ENCODE results near the gene SENP8. TPM values are rescaled to one million over a fixed set of nuclear protein-coding genes. Genes with fewer than 3 reads are reported as not detected.

SENP8 gene
- total and polyA plus RNA-seq, 2 of the 13 experiments (the other 11 are each of a cell fraction or from before 2014, with no cell fraction given), result 2.7 to 3.0 TPM

DNA sequence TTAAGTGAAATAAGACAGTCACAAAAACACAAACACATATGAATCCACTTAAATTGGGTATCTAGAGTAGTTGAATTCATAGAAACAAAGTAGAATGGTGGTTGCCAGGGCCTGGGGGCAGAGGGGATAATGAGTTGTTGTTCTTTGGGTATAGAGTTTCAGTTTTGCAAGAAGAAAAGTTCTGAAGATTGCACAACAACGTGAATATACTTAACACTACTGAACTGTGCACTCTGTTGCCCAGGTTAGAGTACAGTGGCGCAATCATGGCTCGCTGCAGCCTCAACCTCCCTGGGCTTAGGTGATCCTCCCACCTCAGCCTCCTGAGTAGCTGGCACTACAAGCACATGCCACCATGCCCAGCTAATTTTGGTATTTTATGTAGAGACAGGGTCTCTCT, 64.5 kb downstream of the SENP8 start (continued):
- TF ChIP-seq ZNF644 (CRISPR knock-in tag; IDR thresholded peaks at IDR 0.05; ENCODE audit: low read depth) (peak; percentile 89), MIER2 (CRISPR knock-in tag; IDR thresholded peaks at IDR 0.05) (0 out of 2 replicates have a peak, but pooled peaks have one; percentile 36), JUN (CRISPR knock-in tag; IDR thresholded peaks at IDR 0.05) (no peak), ZBTB33 (CRISPR knock-in tag; IDR thresholded peaks at IDR 0.05) (peak; percentile 60; the same call in 1 of the 2 replicates), ZNF274 (CRISPR knock-in tag; IDR thresholded peaks at IDR 0.05) (no peak), CHD4 (IDR thresholded peaks at IDR 0.05; ENCODE audit: borderline replicate concordance, low read length) (peak; percentile 51; the same call in 1 of the 2 replicates), KDM1A (CRISPR knock-in tag; IDR thresholded peaks at IDR 0.05) (peak; percentile 99), ZNF280B (CRISPR knock-in tag; IDR thresholded peaks at IDR 0.05; ENCODE audit: borderline replicate concordance) (no peak), HDAC2 (CRISPR knock-in tag; IDR thresholded peaks at IDR 0.05) (peak; percentile 97), NRL (CRISPR knock-in tag; IDR thresholded peaks at IDR 0.05; ENCODE audit: borderline replicate concordance) (no peak), ZNF768 (CRISPR knock-in tag; IDR thresholded peaks at IDR 0.05) (peak; percentile 45; the same call in 1 of the 2 replicates), GLI4 (CRISPR knock-in tag; IDR thresholded peaks at IDR 0.05; ENCODE audit: borderline replicate concordance) (no peak), ZNF569 (CRISPR knock-in tag; IDR thresholded peaks at IDR 0.05; ENCODE audit: borderline replicate concordance) (no peak), ZNF160 (CRISPR knock-in tag; IDR thresholded peaks at IDR 0.05) (0 out of 2 replicates have a peak, but pooled peaks have one; percentile 32), FOSL2 (CRISPR knock-in tag; IDR thresholded peaks at IDR 0.05) (peak; percentile 77), ZSCAN30 (CRISPR knock-in tag; IDR thresholded peaks at IDR 0.05) (no peak), IRF2 (CRISPR knock-in tag; IDR thresholded peaks at IDR 0.05) (peak; percentile 83)
- TF ChIP-seq, protein P1, sequence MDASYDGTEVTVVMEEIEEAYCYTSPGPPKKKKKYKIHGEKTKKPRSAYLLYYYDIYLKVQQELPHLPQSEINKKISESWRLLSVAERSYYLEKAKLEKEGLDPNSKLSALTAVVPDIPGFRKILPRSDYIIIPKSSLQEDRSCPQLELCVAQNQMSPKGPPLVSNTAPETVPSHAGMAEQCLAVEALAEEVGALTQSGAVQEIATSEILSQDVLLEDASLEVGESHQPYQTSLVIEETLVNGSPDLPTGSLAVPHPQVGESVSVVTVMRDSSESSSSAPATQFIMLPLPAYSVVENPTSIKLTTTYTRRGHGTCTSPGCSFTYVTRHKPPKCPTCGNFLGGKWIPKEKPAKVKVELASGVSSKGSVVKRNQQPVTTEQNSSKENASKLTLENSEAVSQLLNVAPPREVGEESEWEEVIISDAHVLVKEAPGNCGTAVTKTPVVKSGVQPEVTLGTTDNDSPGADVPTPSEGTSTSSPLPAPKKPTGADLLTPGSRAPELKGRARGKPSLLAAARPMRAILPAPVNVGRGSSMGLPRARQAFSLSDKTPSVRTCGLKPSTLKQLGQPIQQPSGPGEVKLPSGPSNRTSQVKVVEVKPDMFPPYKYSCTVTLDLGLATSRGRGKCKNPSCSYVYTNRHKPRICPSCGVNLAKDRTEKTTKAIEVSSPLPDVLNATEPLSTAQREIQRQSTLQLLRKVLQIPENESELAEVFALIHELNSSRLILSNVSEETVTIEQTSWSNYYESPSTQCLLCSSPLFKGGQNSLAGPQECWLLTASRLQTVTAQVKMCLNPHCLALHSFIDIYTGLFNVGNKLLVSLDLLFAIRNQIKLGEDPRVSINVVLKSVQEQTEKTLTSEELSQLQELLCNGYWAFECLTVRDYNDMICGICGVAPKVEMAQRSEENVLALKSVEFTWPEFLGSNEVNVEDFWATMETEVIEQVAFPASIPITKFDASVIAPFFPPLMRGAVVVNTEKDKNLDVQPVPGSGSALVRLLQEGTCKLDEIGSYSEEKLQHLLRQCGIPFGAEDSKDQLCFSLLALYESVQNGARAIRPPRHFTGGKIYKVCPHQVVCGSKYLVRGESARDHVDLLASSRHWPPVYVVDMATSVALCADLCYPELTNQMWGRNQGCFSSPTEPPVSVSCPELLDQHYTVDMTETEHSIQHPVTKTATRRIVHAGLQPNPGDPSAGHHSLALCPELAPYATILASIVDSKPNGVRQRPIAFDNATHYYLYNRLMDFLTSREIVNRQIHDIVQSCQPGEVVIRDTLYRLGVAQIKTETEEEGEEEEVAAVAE (CRISPR knock-in tag; IDR thresholded peaks at IDR 0.05; ENCODE audit: borderline replicate concordance), result peak; percentile 48; the same call in 1 of the 2 replicates
- TF ChIP-seq, protein P2, sequence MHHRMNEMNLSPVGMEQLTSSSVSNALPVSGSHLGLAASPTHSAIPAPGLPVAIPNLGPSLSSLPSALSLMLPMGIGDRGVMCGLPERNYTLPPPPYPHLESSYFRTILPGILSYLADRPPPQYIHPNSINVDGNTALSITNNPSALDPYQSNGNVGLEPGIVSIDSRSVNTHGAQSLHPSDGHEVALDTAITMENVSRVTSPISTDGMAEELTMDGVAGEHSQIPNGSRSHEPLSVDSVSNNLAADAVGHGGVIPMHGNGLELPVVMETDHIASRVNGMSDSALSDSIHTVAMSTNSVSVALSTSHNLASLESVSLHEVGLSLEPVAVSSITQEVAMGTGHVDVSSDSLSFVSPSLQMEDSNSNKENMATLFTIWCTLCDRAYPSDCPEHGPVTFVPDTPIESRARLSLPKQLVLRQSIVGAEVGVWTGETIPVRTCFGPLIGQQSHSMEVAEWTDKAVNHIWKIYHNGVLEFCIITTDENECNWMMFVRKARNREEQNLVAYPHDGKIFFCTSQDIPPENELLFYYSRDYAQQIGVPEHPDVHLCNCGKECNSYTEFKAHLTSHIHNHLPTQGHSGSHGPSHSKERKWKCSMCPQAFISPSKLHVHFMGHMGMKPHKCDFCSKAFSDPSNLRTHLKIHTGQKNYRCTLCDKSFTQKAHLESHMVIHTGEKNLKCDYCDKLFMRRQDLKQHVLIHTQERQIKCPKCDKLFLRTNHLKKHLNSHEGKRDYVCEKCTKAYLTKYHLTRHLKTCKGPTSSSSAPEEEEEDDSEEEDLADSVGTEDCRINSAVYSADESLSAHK (CRISPR knock-in tag; IDR thresholded peaks at IDR 0.05; ENCODE audit: borderline replicate concordance), result no peak

Measured in HepG2 (cell line).